T-helper 2 cell (primary cell): Measurements from ENCODE around the gene DNAJC17.
A peak's percentile ranks its signal among the peaks of the same experiment; 100 is the strongest.

Source experiments
- DNase-seq, 5 experiments: peaks; one replicate each; pipeline versions ENCODE4 v3.0.0 to v3.0.0-alpha.2; 2012 to 2022

Gene DNAJC17

GRCh38 chr15:40766194-40766815 is 41.0 kb downstream of the DNAJC17 start:
- no peak for DNase-seq

DNA sequence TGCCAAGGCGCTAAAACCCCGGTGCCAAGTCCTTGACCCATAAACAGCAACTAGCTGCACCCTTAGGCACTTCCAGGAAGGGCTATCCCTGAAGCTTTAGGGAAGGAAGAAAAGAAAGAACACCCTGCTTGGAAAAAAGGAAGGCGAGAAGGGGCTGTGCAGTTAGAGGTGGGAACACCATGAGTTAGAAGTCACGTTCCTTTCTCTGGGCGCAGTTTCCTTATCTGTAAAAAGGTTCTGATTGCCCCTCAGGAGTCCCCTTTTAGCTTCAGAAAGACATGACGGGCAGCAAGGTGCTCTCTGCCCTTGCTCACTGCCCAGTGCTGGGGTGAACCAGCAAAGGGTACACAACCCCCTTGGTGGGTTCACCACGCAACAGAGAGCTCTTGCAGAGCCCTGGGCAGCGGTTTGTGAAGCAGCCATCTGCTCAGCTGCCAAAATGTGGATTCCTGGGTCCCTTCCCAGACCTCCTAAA is 42.6 kb downstream of the DNAJC17 start:
- DNase-seq, result peak in 2 of 5 experiments; percentile 14 to 15

GRCh38 chr15:40763801-40764628 is 43.3 kb downstream of the DNAJC17 start, which contains the start of gene GCHFR:
TSS of gene GCHFR (plus strand) at chr15:40764068. CDS start at chr15:40764181, 113 bp downstream.
- peak; percentile 55 to 78 (median 67) for DNase-seq

GRCh38 chr15:40762919-40763800 is 44.1 kb downstream of the DNAJC17 start:
- peak in 2 of 5 experiments; percentile 23 to 42 for DNase-seq

GRCh38 chr15:40759961-40760360 is 47.3 kb downstream of the DNAJC17 start:
- no peak for DNase-seq

DNA sequence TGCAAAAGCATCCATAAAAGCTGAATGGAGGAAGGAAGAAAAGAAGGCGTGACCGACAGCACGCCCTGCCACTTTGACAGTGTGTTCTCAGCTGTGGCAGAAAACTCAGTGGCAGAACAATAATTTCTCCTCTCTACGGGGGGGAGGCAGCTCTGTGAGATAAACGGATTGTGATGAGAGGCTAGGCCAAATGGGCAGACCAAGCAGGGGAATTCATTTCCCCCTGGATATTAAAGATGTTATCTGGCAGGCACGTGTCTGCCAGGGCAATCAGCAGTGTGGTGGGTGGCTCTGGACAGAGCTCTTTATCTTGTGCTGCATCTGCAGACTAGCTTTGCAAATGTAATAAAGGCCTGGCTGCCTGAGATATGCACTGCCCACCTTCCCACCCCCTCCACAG is 50.3 kb downstream of the DNAJC17 start:
- no peak for DNase-seq

DNA sequence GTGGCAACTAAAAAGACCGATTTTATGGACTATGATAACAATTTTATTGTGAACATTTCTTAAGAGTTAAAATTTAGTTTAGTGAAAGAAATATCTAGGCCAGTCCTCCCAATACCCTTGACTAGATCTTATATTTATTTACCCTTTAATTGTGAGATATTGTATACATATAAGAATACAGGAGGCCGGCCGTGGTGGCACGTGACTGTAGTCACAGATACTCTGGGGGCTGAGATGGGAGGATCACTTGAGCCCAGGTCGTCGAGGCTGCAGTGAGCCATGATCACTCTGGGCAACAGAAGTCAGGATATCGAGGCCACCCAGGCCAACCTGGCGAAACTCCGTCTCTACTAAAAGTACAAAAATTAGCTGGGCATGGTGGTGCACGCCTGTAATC is 51.5 kb downstream of the DNAJC17 start:
- peak in 1 of 5 experiments; percentile 15 for DNase-seq

DNA sequence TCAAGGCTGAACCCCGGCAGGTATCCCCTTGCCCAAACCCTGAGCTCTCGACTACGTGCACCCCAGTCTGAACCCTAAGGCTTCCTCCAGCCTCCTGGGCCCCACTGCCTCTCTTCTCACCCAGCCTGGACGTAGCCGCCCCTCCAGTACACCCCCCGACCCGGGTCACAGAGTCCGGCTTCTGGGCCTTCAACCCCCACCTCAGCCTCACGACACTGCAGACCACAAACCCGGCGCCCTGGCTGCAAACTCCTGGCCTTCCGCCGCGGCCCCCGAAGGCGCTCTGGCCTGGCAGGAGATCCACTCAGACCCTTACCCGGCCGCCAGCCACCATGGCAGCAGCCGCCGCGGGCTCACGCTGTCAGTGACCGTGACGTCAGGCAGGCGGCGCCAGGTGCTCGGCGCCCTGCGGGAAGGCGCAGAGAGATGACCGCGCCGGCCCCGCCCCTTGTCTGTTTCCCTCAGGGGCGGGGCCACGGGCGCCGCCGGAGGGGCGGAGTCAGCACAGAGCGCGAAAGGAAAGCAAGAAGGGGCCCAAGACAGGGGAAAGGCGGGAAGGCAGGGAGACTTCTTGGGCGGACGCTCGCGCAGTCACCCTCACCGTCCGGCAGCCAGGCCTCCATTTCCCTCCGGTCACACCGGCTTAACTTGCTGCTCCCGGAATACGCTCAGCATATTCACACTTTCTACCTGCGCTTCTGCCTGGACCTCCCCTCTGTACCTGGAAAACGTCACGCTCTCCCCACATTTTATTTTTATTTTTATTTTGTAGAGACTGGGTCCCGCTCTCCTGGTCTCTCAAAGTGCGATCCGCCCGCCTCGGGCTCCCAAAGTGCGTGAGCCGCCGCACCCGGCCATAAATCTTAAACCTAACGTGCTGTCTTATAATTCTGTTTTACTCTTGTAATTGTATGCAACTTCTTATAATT is 52.1 kb downstream of the DNAJC17 start, which contains the start of gene RMDN3:
Gene RMDN3, minus strand, starts transcription at position 372 of the 929 bp plus-strand sequence. CDS start 471 bp downstream, outside the sequence.
- peak; percentile 85 to 94 (median 89) for DNase-seq

- peak in 1 of 5 experiments; percentile 18 for DNase-seq
Measured at GRCh38 chr15:40754574-40754882, 52.7 kb downstream of the DNAJC17 start.

GRCh38 chr15:40751745-40752144 is 55.5 kb downstream of the DNAJC17 start:
- no peak for DNase-seq

DNA sequence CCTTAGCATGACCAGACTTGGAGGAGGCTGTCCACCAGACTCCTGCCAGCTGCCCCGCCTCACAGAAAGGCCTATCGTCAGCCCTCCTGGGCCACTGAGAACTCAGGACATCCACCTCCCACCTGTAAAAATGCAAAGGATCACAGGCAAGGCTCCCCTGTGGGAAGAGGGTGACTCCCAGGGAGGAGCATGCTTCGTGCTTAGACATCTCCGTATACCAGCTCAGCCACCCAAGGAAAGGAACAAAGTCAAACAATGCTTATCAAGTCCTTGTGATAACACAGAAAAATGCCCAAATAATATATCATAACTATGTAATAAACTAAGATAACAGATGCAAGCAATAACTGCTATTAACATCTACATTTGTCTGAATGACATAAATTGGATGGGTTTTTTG is 56.4 kb downstream of the DNAJC17 start:
- no peak for DNase-seq

- DNase-seq, result no peak
Measured at GRCh38 chr15:40749151-40749630, 58.1 kb downstream of the DNAJC17 start.

DNA sequence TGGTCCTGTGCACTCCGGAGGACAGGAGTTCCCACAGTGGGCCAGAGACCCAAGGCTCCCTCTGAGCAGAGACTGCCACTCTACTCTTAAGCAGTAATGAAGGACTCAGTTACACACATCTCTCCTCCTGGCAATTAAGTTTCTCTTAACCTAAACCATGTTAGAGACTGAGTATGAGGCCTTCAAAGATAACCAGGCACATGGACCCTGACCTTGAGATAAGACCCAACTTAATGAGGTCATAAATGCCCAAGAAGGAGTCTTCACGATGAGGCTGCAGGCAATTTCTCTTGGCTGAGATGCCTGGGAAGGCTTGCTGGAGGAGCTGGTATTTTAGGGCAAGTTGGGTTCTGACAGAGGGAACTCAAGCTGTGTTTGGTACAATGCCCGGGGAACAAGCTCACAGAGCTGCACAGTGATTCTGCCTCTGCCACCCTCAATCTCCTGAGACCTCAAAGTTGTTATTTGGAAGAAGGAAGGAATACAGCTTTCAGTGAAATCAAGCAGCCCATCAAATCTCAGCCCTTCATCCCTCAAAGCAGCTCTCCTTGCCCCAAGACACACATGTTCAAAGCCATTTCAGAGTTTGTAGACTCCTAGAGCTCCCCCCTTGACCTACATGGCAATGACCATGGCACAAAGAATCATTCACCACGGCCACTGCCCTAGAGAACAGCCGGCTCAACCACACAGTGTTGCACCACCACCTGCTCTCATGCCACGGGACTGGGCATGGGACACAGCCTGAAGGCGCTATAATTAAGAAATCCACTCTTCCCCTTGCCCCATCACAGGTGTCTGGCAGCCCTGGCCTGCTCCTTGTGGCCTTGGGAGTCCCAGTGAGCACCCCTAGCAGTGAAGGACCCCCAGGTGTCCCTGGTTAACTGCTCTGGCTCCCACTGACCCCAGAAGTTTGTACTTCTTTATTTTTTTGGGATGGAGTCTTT is 59.3 kb downstream of the DNAJC17 start:
- DNase-seq, result no peak

DNA sequence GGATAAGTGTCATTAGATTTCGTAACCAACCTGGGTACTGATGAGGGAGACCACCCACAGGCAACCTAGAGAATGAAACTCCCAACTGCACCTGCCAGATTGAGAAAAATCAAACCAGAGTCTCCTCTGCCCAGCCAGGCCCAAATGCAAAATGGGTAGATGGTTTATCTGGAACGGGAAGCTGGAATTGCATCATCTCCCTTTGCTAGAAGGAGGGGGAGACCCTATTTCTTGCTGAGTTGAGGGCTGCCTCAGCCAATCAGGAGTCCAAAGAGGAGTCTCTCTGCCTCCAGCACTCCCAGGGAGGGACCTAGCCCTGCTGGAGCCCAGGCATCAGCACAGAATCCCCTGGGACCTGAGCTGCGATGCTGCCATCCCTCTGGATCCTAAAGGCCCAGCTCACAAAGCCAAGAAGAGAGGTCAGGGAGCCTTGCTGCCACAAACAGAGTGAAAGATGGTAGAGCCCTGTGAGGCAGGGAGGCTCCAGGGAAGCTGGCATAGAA is 60.3 kb downstream of the DNAJC17 start:
- no peak for DNase-seq

GRCh38 chr15:40744815-40745152 is 62.5 kb downstream of the DNAJC17 start:
- DNase-seq, result no peak

- DNase-seq, result peak in 4 of 5 experiments; percentile 33 to 84 (median 60)
Measured at GRCh38 chr15:40743921-40744814, 63.1 kb downstream of the DNAJC17 start.

- DNase-seq, result no peak
Measured at GRCh38 chr15:40743485-40743901, 63.8 kb downstream of the DNAJC17 start.

- no peak for DNase-seq
Measured at GRCh38 chr15:40739854-40740253, 67.4 kb downstream of the DNAJC17 start.

GRCh38 chr15:40739047-40739446 is 68.2 kb downstream of the DNAJC17 start:
- no peak for DNase-seq
